Testis (tissue), 3 donors: ENCODE data around the gene IWS1. TPM values are rescaled to one million over a fixed set of nuclear protein-coding genes. Genes with fewer than 3 reads are reported as not detected.
A peak's percentile ranks its signal among the peaks of the same experiment; 100 is the strongest.

Source experiments
- DNase-seq: peaks from one replicate; pipeline ENCODE4 v3.0.0-alpha.2; 2019
- H3K27ac ChIP-seq, 2 donors: fragments of 200-600 bp; sonication (generic); one replicate each; pipeline ENCODE4 v1.5.1; 2019
- H3K27me3 ChIP-seq: fragments of 200-600 bp; sonication (generic); one replicate; pipeline ENCODE4 v1.5.1; 2019
- H3K36me3 ChIP-seq: fragments of 200-600 bp; sonication (generic); one replicate; pipeline ENCODE4 v1.5.1; 2017; ENCODE audit warnings: low read depth; ENCODE audit errors: missing control alignments
- H3K4me1 ChIP-seq: fragments of 200-600 bp; sonication (generic); one replicate; pipeline ENCODE4 v1.5.1; 2019
- H3K4me3 ChIP-seq, 2 donors: fragments of 200-600 bp; sonication (generic); one replicate each; pipeline ENCODE4 v1.5.1; 2017 to 2019
- H3K9me3 ChIP-seq: fragments of 200-600 bp; sonication (generic); one replicate; pipeline ENCODE4 v1.5.1; 2017
- CTCF ChIP-seq, 3 experiments: fragments of 450-650 bp in 2 of 3; fragments of 200-600 bp in 1 of 3; sonication (generic) in 1 of 3; IDR thresholded peaks; one replicate each; pipeline ENCODE4 v1.5.1; 2016 to 2019; ENCODE audit warnings: antibody characterized with exemption in 3 of 3, mild to moderate bottlenecking in 2 of 3, moderate library complexity in 1 of 3
- POLR2A ChIP-seq: fragments of 450-650 bp; IDR thresholded peaks from one replicate; pipeline ENCODE4 v1.6.1; 2017; ENCODE audit warnings: antibody characterized with exemption, mild to moderate bottlenecking, moderate library complexity
- WGBS, 2 donors: methylation state at CpG; one replicate each; pipeline ENCODE4 v1.1.5; 2018; 5-methylcytosine and 5-hydroxymethylcytosine counted together
- intact Hi-C: fragments of 100-400 bp; cut with DNase I; formaldehyde crosslinking; loops from one replicate; pipeline ENCODE4 v1.15.1; 2023; ENCODE audit warnings: low total_unique reads
- polyA plus RNA-seq: library from polyadenylated mRNA; stranded (reverse); fragments of 350-450 nt; fragmentation: Illumina TruSeq; extraction: RNeasy Lipid Tissue Mini Kit (QIAGEN cat#74804); gene quantifications from one replicate; pipeline ENCODE4 v1.2.3, GENCODE V29; 2014; ENCODE audit warnings: low read depth, low replicate concordance; ENCODE audit not compliant: insufficient read depth
- total RNA-seq, 2 donors: library from RNA; depleted of rRNA; stranded (reverse); fragments of >200 nt; gene quantifications; one replicate each; pipeline ENCODE4 v1.2.3, GENCODE V29; 2016

Gene IWS1
- total and polyA plus RNA-seq, 3 donors from 2014 or later, result 33.7 to 52.7 (median 39.6) TPM

- Histone ChIP-seq H3K36me3 (no peaks in the 10 kb centered on the region), H3K9me3 (no peaks in the 10 kb centered on the region), H3K4me3 (no peak overlapping the region), H3K27ac (no peak overlapping the region), H3K27me3 (no peaks in the 10 kb centered on the region), H3K4me1 (no peaks in the 10 kb centered on the region)
- WGBS, 2 donors, result 90 to 91% methylated on average over 7 to 8 of the region's 8 CpGs
- intact Hi-C loops, result no loop called here
- TF ChIP-seq POLR2A (no peak), CTCF (IDR thresholded peaks at IDR 0.05) (no peak)
- no peak for DNase-seq
Observed at GRCh38 chr2:127561371-127561770, 35.1 kb upstream of the IWS1 start.

GRCh38 chr2:127560931-127561280 is 34.6 kb upstream of the IWS1 start:
- no peak for DNase-seq

GRCh38 chr2:127560201-127560930 is 34.1 kb upstream of the IWS1 start:
- 69 to 76% methylated on average over 11 to 13 of the region's 13 CpGs for WGBS, 2 donors
- Histone ChIP-seq H3K27me3 (no peaks in the 10 kb centered on the region), H3K4me1 (no peaks in the 10 kb centered on the region), H3K4me3 (no peak overlapping the region), H3K36me3 (no peaks in the 10 kb centered on the region), H3K27ac (no peak overlapping the region), H3K9me3 (no peaks in the 10 kb centered on the region)
- intact Hi-C loops, result no loop called here
- TF ChIP-seq CTCF (IDR thresholded peaks at IDR 0.05), result no peak
- no peak for TF ChIP-seq POLR2A
- peak; percentile 48 for DNase-seq

More at GRCh38 chr2:127560931-127561280, 34.6 kb upstream of the IWS1 start:
- no peak for TF ChIP-seq CTCF (IDR thresholded peaks at IDR 0.05)
- no peak for TF ChIP-seq POLR2A
- H3K4me1 ChIP-seq, result no peaks in the 10 kb centered on the region
- H3K27me3 ChIP-seq, result no peaks in the 10 kb centered on the region
- intact Hi-C loops, result no loop called here
- H3K4me3 ChIP-seq, result no peak overlapping the region
- no peaks in the 10 kb centered on the region for H3K9me3 ChIP-seq
- H3K27ac ChIP-seq, result no peak overlapping the region
- H3K36me3 ChIP-seq, result no peaks in the 10 kb centered on the region
- 65 to 75% methylated on average over 5 of the region's 5 CpGs for WGBS, 2 donors

- TF ChIP-seq POLR2A (no peak), CTCF (IDR thresholded peaks at IDR 0.05) (no peak)
- Histone ChIP-seq H3K27me3 (no peaks in the 10 kb centered on the region), H3K4me1 (no peaks in the 10 kb centered on the region), H3K9me3 (no peaks in the 10 kb centered on the region), H3K4me3 (no peak overlapping the region), H3K36me3 (no peaks in the 10 kb centered on the region), H3K27ac (no peak overlapping the region)
- intact Hi-C loops, result no loop called here
- no peak for DNase-seq
- WGBS, 2 donors, result 97% methylated on average over 5 of the region's 5 CpGs
Observed at GRCh38 chr2:127559454-127559853, 33.2 kb upstream of the IWS1 start.

- no peak for TF ChIP-seq POLR2A
- no peak for TF ChIP-seq CTCF (IDR thresholded peaks at IDR 0.05)
- intact Hi-C loops, result no loop called here
- Histone ChIP-seq H3K27ac (no peak overlapping the region), H3K27me3 (no peaks in the 10 kb centered on the region), H3K9me3 (no peaks in the 10 kb centered on the region), H3K4me3 (no peak overlapping the region), H3K36me3 (no peaks in the 10 kb centered on the region), H3K4me1 (no peaks in the 10 kb centered on the region)
- no peak for DNase-seq
- 86 to 88% methylated on average over 8 of the region's 8 CpGs for WGBS, 2 donors
Observed at GRCh38 chr2:127558911-127559310, 32.6 kb upstream of the IWS1 start.
